ENCODE results near the gene C17orf107. TPM values are rescaled to one million over a fixed set of nuclear protein-coding genes. Genes with fewer than 3 reads are reported as not detected.

The C17orf107 gene
- total and polyA plus RNA-seq, 9 of the 15 experiments (the other 6 are each of a cell fraction or from before 2014, with no cell fraction given), result 0.05 to 0.29 (median 0.07) TPM; not detected in 4

- no peak for TF ChIP-seq TAF15 (IDR thresholded peaks at IDR 0.05; ENCODE audit: low read depth, low read length)
- TF ChIP-seq ATF3 (IDR thresholded peaks at IDR 0.05), result no peak
- no peak for TF ChIP-seq ATF3 (CRISPR knock-in tag; conservative IDR thresholded peaks at IDR 0.05)
- TF ChIP-seq PHB2 (IDR thresholded peaks at IDR 0.05; ENCODE audit: low read depth), result peak; percentile 69
- TF ChIP-seq ZNF324 (CRISPR knock-in tag; IDR thresholded peaks at IDR 0.05), result no peak
- TF ChIP-seq ZNF134 (CRISPR knock-in tag; conservative IDR thresholded peaks at IDR 0.05), result no peak
- TF ChIP-seq BACH1 (tag; IDR thresholded peaks at IDR 0.05), result no peak
- peak; percentile 70 to 84 for TF ChIP-seq RAD21 (CRISPR knock-in tag; conservative IDR thresholded peaks at IDR 0.05 in 1 of 2, IDR thresholded peaks at IDR 0.05 in 1 of 2)
- TF ChIP-seq CBX3 (IDR thresholded peaks at IDR 0.05; ENCODE audit: borderline replicate concordance in 1 of 2, low read length in 2 of 2), result 0 out of 3 replicates have a peak, but pooled peaks of 1 of the 2 experiments have one; percentile 14
- TF ChIP-seq MCM5 (IDR thresholded peaks at IDR 0.05; ENCODE audit: low read depth), result no peak
- no peak for TF ChIP-seq COPS2 (conservative IDR thresholded peaks at IDR 0.05)
- no peak for TF ChIP-seq FOSL1 (tag; conservative IDR thresholded peaks at IDR 0.05)
- TF ChIP-seq MAFG (tag; conservative IDR thresholded peaks at IDR 0.05), result no peak
- TF ChIP-seq SMAD2 (IDR thresholded peaks at IDR 0.05; ENCODE audit: low read depth, low read length), result no peak
- TF ChIP-seq ZKSCAN8 (CRISPR knock-in tag; IDR thresholded peaks at IDR 0.05), result no peak
- TF ChIP-seq CBX2 (IDR thresholded peaks at IDR 0.05; ENCODE audit: insufficient read depth, low read length, poor library complexity, severe bottlenecking), result no peak
- TF ChIP-seq, protein P1, sequence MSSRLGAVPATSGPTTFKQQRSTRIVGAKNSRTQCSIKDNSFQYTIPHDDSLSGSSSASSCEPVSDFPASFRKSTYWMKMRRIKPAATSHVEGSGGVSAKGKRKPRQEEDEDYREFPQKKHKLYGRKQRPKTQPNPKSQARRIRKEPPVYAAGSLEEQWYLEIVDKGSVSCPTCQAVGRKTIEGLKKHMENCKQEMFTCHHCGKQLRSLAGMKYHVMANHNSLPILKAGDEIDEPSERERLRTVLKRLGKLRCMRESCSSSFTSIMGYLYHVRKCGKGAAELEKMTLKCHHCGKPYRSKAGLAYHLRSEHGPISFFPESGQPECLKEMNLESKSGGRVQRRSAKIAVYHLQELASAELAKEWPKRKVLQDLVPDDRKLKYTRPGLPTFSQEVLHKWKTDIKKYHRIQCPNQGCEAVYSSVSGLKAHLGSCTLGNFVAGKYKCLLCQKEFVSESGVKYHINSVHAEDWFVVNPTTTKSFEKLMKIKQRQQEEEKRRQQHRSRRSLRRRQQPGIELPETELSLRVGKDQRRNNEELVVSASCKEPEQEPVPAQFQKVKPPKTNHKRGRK (tag; IDR thresholded peaks at IDR 0.05), result no peak
- no peak for TF ChIP-seq MAFK (IDR thresholded peaks at IDR 0.05; ENCODE audit: low read length)
- TF ChIP-seq HNRNPK (IDR thresholded peaks at IDR 0.05; ENCODE audit: low read depth, low read length, poor library complexity, severe bottlenecking), result no peak
- TF ChIP-seq ZNF695 (CRISPR knock-in tag; IDR thresholded peaks at IDR 0.05), result no peak
- TF ChIP-seq, protein P2, sequence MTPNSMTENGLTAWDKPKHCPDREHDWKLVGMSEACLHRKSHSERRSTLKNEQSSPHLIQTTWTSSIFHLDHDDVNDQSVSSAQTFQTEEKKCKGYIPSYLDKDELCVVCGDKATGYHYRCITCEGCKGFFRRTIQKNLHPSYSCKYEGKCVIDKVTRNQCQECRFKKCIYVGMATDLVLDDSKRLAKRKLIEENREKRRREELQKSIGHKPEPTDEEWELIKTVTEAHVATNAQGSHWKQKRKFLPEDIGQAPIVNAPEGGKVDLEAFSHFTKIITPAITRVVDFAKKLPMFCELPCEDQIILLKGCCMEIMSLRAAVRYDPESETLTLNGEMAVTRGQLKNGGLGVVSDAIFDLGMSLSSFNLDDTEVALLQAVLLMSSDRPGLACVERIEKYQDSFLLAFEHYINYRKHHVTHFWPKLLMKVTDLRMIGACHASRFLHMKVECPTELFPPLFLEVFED (CRISPR knock-in tag; conservative IDR thresholded peaks at IDR 0.05), result peak; percentile 92
- TF ChIP-seq GTF2A2 (tag; IDR thresholded peaks at IDR 0.05), result no peak
- no peak for TF ChIP-seq GABPB2 (CRISPR knock-in tag; conservative IDR thresholded peaks at IDR 0.05)
- TF ChIP-seq PRPF4 (IDR thresholded peaks at IDR 0.05; ENCODE audit: insufficient read depth, low read depth, low read length, poor library complexity, severe bottlenecking), result no peak
- TF ChIP-seq SP1 (CRISPR knock-in tag; IDR thresholded peaks at IDR 0.05), result no peak
- TF ChIP-seq RBFOX2 (IDR thresholded peaks at IDR 0.05; ENCODE audit: low read depth, low read length), result no peak
Observed at GRCh38 chr17:4908711-4909496, 9.6 kb downstream of the C17orf107 start (continued).
